Measurements from ENCODE around the gene SIGLEC9. TPM values are rescaled to one million over a fixed set of nuclear protein-coding genes. Genes with fewer than 3 reads are reported as not detected.
A peak's percentile ranks its signal among the peaks of the same experiment; 100 is the strongest.
"Not testable (repeated sequence)": the region's sequence is repeated elsewhere in the genome, so short reads cannot be mapped to it uniquely, and the experiment has no call there.

SIGLEC9 gene
- total and polyA plus RNA-seq, 4 donors, result 1.1 to 11.5 (median 8.3) TPM

DNA sequence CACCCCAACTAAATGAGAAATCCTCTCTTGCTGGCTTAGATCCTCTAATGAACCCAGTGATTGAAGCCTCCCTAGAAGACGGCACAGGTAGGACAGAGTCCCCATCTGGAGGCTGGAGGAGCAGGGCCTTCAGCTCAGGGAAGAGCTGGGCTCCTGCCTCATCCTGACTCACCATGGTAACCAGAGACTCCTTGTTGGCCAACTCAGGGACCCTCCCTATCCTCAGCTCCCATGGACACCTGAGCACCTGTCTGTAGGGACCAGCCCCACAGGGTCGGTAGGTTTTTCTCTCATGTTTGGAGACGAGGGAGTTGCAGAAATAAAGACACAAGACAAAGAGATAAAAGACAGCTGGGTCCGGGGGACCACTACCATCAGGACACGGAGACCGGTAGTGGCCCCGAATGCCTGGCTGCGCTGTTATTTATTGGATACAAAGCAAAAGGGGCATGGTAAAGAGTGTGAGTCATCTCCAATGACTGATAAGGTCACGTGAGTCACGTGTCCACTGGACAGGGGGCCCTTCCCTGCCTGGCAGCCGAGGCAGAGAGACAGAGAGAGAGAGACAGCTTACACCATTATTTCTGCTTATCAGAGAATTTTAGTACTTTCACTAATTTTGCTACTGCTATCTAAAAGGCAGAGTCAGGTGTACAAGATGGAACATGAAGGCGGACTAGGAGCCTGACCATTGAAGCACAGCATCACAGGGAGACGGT, 44.0 kb downstream of the SIGLEC9 start:
- intact Hi-C loops (cut with DNase I), result no loop called here

DNA sequence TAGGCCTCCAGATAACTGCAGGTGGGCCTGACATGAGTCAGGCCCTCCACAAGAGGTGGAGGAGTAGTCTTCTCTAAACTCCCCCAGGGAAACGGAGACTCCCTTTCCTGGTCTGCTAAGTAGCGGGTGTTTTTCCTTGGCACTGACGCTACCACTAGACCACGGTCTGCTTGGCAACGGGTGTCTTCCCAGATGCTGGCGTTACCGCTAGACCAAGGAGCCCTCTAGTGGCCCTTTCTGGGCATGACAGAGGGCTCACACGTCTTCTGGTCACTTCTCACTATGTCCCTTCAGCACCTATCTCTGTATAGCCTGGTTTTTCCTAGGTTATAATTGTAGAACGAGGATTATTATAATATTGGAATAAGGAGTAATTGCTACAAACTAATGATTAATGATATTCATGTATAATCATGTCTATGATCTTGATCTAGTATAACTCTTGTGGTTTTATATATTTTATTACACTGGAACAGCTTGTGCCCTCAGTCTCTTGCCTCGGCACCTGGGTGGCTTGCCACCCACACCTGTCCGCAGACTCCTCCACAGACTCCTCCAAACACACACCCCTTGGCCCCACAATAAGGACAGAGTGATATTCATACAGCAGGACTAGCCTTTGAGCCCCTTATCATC, 44.7 kb downstream of the SIGLEC9 start:
- ATAC-seq (ENCODE audit: low FRiP score); H3K9me3 ChIP-seq (ENCODE audit: control insufficient read depth, low read length); H3K4me3 ChIP-seq (ENCODE audit: low read length in 2 of 2); H3K4me1 ChIP-seq (ENCODE audit: control insufficient read depth in 1 of 2, insufficient read depth in 2 of 2, low read length in 2 of 2); H3K27ac ChIP-seq (ENCODE audit: low read depth in 1 of 2, low read length in 2 of 2); H3K36me3 ChIP-seq (ENCODE audit: control insufficient read depth in 1 of 2, insufficient read depth in 2 of 2, low read length in 1 of 2); intact Hi-C loops (cut with DNase I); H3K27me3 ChIP-seq (ENCODE audit: control insufficient read depth in 1 of 2, insufficient read depth in 2 of 2, low read length in 1 of 2): not testable (repeated sequence)
- WGBS, 2 donors, result 11 to 13% methylated on average over 11 of the region's 11 CpGs
- DNase-seq, result peak; percentile 77 to 85

More for the DNA sequence above, 44.0 kb downstream of the SIGLEC9 start:
- ATAC-seq (ENCODE audit: low FRiP score), result no peak
- 75 to 80% methylated on average over 13 of the region's 13 CpGs for WGBS, 2 donors
- DNase-seq, result no peak
- Histone ChIP-seq H3K9me3 (ENCODE audit: control insufficient read depth, low read length) (no peaks in the 10 kb centered on the region), H3K27me3 (ENCODE audit: control insufficient read depth in 1 of 2, insufficient read depth in 2 of 2, low read length in 1 of 2) (no peaks in the 10 kb centered on the region), H3K36me3 (ENCODE audit: control insufficient read depth in 1 of 2, insufficient read depth in 2 of 2, low read length in 1 of 2) (no peaks in the 10 kb centered on the region), H3K4me3 (ENCODE audit: low read length in 2 of 2) (no peak overlapping the region), H3K4me1 (ENCODE audit: control insufficient read depth in 1 of 2, insufficient read depth in 2 of 2, low read length in 2 of 2) (no peaks in the 10 kb centered on the region), H3K27ac (ENCODE audit: low read depth in 1 of 2, low read length in 2 of 2) (no peak overlapping the region)

DNA sequence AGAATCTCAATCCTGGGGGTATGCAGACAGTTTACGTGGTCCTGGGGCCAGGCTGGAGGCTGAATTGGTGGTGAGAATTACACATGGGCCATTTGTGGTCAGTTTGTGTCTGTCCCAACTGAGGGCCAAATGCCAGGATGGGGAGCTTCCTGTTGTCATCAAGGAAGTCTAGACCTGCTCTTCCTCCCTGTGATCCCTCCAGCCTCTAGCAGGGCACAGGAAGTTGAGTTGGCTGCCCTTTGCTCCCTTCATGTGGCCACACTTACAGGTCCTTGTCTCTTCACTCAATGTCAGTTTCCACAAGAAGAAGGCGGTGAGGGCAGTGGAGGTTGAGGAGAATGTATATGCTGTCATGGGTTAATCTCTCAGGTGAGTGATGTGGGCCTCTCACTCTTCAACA, 47.5 kb downstream of the SIGLEC9 start:
- Histone ChIP-seq H3K9me3 (ENCODE audit: control insufficient read depth, low read length) (no peaks in the 10 kb centered on the region), H3K4me1 (ENCODE audit: control insufficient read depth in 1 of 2, insufficient read depth in 2 of 2, low read length in 2 of 2) (no peaks in the 10 kb centered on the region), H3K4me3 (ENCODE audit: low read length in 2 of 2) (no peak overlapping the region), H3K27me3 (ENCODE audit: control insufficient read depth in 1 of 2, insufficient read depth in 2 of 2, low read length in 1 of 2) (no peaks in the 10 kb centered on the region), H3K36me3 (ENCODE audit: control insufficient read depth in 1 of 2, insufficient read depth in 2 of 2, low read length in 1 of 2) (no peaks in the 10 kb centered on the region), H3K27ac (ENCODE audit: low read depth in 1 of 2, low read length in 2 of 2) (no peak overlapping the region)
- intact Hi-C loops (cut with DNase I), result no loop called here
- 79 to 87% methylated on average over 2 of the region's 2 CpGs for WGBS, 2 donors
- no peak for DNase-seq
- ATAC-seq (ENCODE audit: low FRiP score), result no peak

- DNase-seq (no peak), ATAC-seq (ENCODE audit: low FRiP score) (no peak)
- no peaks in the 10 kb centered on the region for H3K27me3 ChIP-seq (ENCODE audit: control insufficient read depth in 1 of 2, insufficient read depth in 2 of 2, low read length in 1 of 2)
- no peaks in the 10 kb centered on the region for H3K36me3 ChIP-seq (ENCODE audit: control insufficient read depth in 1 of 2, insufficient read depth in 2 of 2, low read length in 1 of 2)
- intact Hi-C loops (cut with DNase I), result no loop called here
- no peak overlapping the region for H3K4me3 ChIP-seq (ENCODE audit: low read length in 2 of 2)
- H3K9me3 ChIP-seq (ENCODE audit: control insufficient read depth, low read length), result no peaks in the 10 kb centered on the region
- H3K4me1 ChIP-seq (ENCODE audit: control insufficient read depth in 1 of 2, insufficient read depth in 2 of 2, low read length in 2 of 2), result no peaks in the 10 kb centered on the region
- no peak overlapping the region for H3K27ac ChIP-seq (ENCODE audit: low read depth in 1 of 2, low read length in 2 of 2)
- 61 to 69% methylated on average over 5 of the region's 5 CpGs for WGBS, 2 donors
Measured at GRCh38 chr19:51173681-51174080, 49.0 kb downstream of the SIGLEC9 start.

- H3K9me3 ChIP-seq (ENCODE audit: control insufficient read depth, low read length), result no peaks in the 10 kb centered on the region
- no peaks in the 10 kb centered on the region for H3K27me3 ChIP-seq (ENCODE audit: control insufficient read depth in 1 of 2, insufficient read depth in 2 of 2, low read length in 1 of 2)
- H3K4me1 ChIP-seq (ENCODE audit: control insufficient read depth in 1 of 2, insufficient read depth in 2 of 2, low read length in 2 of 2), result no peaks in the 10 kb centered on the region
- DNase-seq (peak in 1 of 2 donors; percentile 4), ATAC-seq (ENCODE audit: low FRiP score) (no peak)
- no peak overlapping the region for H3K27ac ChIP-seq (ENCODE audit: low read depth in 1 of 2, low read length in 2 of 2)
- H3K4me3 ChIP-seq (ENCODE audit: low read length in 2 of 2), result no peak overlapping the region
- H3K36me3 ChIP-seq (ENCODE audit: control insufficient read depth in 1 of 2, insufficient read depth in 2 of 2, low read length in 1 of 2), result no peaks in the 10 kb centered on the region
- intact Hi-C loops (cut with DNase I), result no loop called here
- WGBS, 2 donors, result 10 to 11% methylated on average over 1 of the region's 1 CpG
Measured at GRCh38 chr19:51179256-51179655, 54.5 kb downstream of the SIGLEC9 start.

Other genes starting within 250 kb of the SIGLEC9 start
- not detected for gene KLK4, start 213.5 kb upstream of the SIGLEC9 start, total RNA-seq
- gene KLK4, start 213.5 kb upstream of the SIGLEC9 start, polyA plus RNA-seq, result not detected
- gene KLK5, start 171.9 kb upstream of the SIGLEC9 start, total RNA-seq, result not detected
- not detected for gene KLK5, start 171.9 kb upstream of the SIGLEC9 start, polyA plus RNA-seq
- not detected for gene KLK6, start 155.3 kb upstream of the SIGLEC9 start, total RNA-seq
- gene KLK6, start 155.3 kb upstream of the SIGLEC9 start, polyA plus RNA-seq, result under 1 TPM in 1 of 2 donors, not detected in 1; 0.20 TPM
- gene KLK7, start 141.0 kb upstream of the SIGLEC9 start, total RNA-seq, result not detected
- gene KLK7, start 141.0 kb upstream of the SIGLEC9 start, polyA plus RNA-seq, result not detected
- gene KLK8, start 123.3 kb upstream of the SIGLEC9 start, total RNA-seq, result not detected
- gene KLK8, start 123.3 kb upstream of the SIGLEC9 start, polyA plus RNA-seq, result not detected
- gene KLK10, start 105.2 kb upstream of the SIGLEC9 start, total RNA-seq, result not detected
- under 1 TPM in 1 of 2 donors, not detected in 1; 0.08 TPM for gene KLK10, start 105.2 kb upstream of the SIGLEC9 start, polyA plus RNA-seq
- gene KLK11, start 98.3 kb upstream of the SIGLEC9 start, total RNA-seq, result not detected
- under 1 TPM; 0.25 to 0.43 TPM for gene KLK11, start 98.3 kb upstream of the SIGLEC9 start, polyA plus RNA-seq
- not detected for gene KLK12, start 89.9 kb upstream of the SIGLEC9 start, total RNA-seq
- not detected for gene KLK12, start 89.9 kb upstream of the SIGLEC9 start, polyA plus RNA-seq
- not detected for gene KLK13, start 59.8 kb upstream of the SIGLEC9 start, total RNA-seq
- under 1 TPM in 1 of 2 donors, not detected in 1; 0.36 TPM for gene KLK13, start 59.8 kb upstream of the SIGLEC9 start, polyA plus RNA-seq
- under 1 TPM; 0.57 to 0.71 TPM for gene KLK14, start 42.0 kb upstream of the SIGLEC9 start, total RNA-seq
- gene KLK14, start 42.0 kb upstream of the SIGLEC9 start, polyA plus RNA-seq, result under 1 TPM in 1 of 2 donors, not detected in 1; 0.10 TPM
- 1 to 10 TPM; 4.1 to 5.4 TPM for gene CTU1, start 16.5 kb upstream of the SIGLEC9 start, total RNA-seq
- 1 to 10 TPM; 1.1 to 2.6 TPM for gene CTU1, start 16.5 kb upstream of the SIGLEC9 start, polyA plus RNA-seq
- gene SIGLEC7, start 17.4 kb downstream of the SIGLEC9 start, total RNA-seq, result 1 to 10 TPM; 3.0 to 4.5 TPM
- 1 to 10 TPM in 1 of 2 donors, under 1 TPM in 1; 0.97 to 2.3 TPM for gene SIGLEC7, start 17.4 kb downstream of the SIGLEC9 start, polyA plus RNA-seq
- 10 to 100 TPM in 1 of 2 donors, 1 to 10 TPM in 1; 7.7 to 15.0 TPM for gene CD33, start 100.2 kb downstream of the SIGLEC9 start, total RNA-seq
- gene CD33, start 100.2 kb downstream of the SIGLEC9 start, polyA plus RNA-seq, result 1 to 10 TPM; 1.4 to 7.9 TPM
- not detected for gene SIGLECL1, start 126.2 kb downstream of the SIGLEC9 start, total RNA-seq
- not detected for gene SIGLECL1, start 126.2 kb downstream of the SIGLEC9 start, polyA plus RNA-seq
- gene IGLON5, start 186.7 kb downstream of the SIGLEC9 start, total RNA-seq, result under 1 TPM; 0.24 to 0.26 TPM
- gene IGLON5, start 186.7 kb downstream of the SIGLEC9 start, polyA plus RNA-seq, result under 1 TPM in 1 of 2 donors, not detected in 1; 0.13 TPM
- gene VSIG10L, start 217.2 kb downstream of the SIGLEC9 start, total RNA-seq, result 1 to 10 TPM; 1.7 to 2.0 TPM
- gene VSIG10L, start 217.2 kb downstream of the SIGLEC9 start, polyA plus RNA-seq, result 1 to 10 TPM in 1 of 2 donors, under 1 TPM in 1; 0.25 to 7.2 TPM
- 10 to 100 TPM; 41.5 to 47.9 TPM for gene ETFB, start 241.5 kb downstream of the SIGLEC9 start, total RNA-seq
- gene ETFB, start 241.5 kb downstream of the SIGLEC9 start, polyA plus RNA-seq, result 100 to 1,000 TPM in 1 of 2 donors, 10 to 100 TPM in 1; 98.8 to 110 TPM
- gene CLDND2, start 244.1 kb downstream of the SIGLEC9 start, total RNA-seq, result under 1 TPM in 1 of 2 donors, not detected in 1; 0.87 TPM
- 1 to 10 TPM; 2.0 to 3.5 TPM for gene CLDND2, start 244.1 kb downstream of the SIGLEC9 start, polyA plus RNA-seq
- 1 to 10 TPM; 3.3 to 6.7 TPM for gene NKG7, start 247.7 kb downstream of the SIGLEC9 start, total RNA-seq
- under 1 TPM; 0.38 to 0.59 TPM for gene NKG7, start 247.7 kb downstream of the SIGLEC9 start, polyA plus RNA-seq